GM23248 (cell line): Measurements from ENCODE around the gene RAD52. TPM values are rescaled to one million over a fixed set of nuclear protein-coding genes. Genes with fewer than 3 reads are reported as not detected.

ENCODE experiments used
- DNase-seq: peaks from one replicate; pipeline ENCODE4 v3.0.0-alpha.2; 2015
- H2AFZ ChIP-seq: fragments of 200-600 bp; sonication (generic); 2 replicates; pipeline ENCODE4 v1.6.1; 2016; ENCODE audit warnings: antibody characterized with exemption
- H3F3A ChIP-seq: fragments of 200-600 bp; sonication (generic); 2 replicates; pipeline ENCODE4 v1.6.1; 2016; ENCODE audit warnings: mild to moderate bottlenecking, antibody characterized with exemption, mixed run types; ENCODE audit not compliant: insufficient read depth
- H3K27ac ChIP-seq: fragments of 200-600 bp; sonication (generic); 2 replicates; pipeline ENCODE4 v1.5.1; 2016; ENCODE audit warnings: mild to moderate bottlenecking
- H3K27me3 ChIP-seq: fragments of 200-600 bp; sonication (generic); replicated peaks from 2 replicates; pipeline ENCODE4 v1.6.1; 2016; ENCODE audit warnings: mild to moderate bottlenecking; ENCODE audit not compliant: insufficient read depth
- H3K36me3 ChIP-seq: fragments of 200-600 bp; sonication (generic); 2 replicates; pipeline ENCODE4 v1.6.1; 2016; ENCODE audit warnings: low read depth, mild to moderate bottlenecking
- H3K4me1 ChIP-seq: fragments of 200-600 bp; sonication (generic); 2 replicates; pipeline ENCODE4 v1.6.1; 2016; ENCODE audit warnings: mild to moderate bottlenecking; ENCODE audit not compliant: insufficient read depth
- H3K4me2 ChIP-seq: fragments of 200-600 bp; sonication (generic); one replicate; pipeline ENCODE4 v1.6.1; 2016; ENCODE audit warnings: mild to moderate bottlenecking; ENCODE audit not compliant: unreplicated experiment
- H3K4me3 ChIP-seq: fragments of 200-600 bp; sonication (generic); 2 replicates; pipeline ENCODE4 v1.5.1; 2016; ENCODE audit warnings: mild to moderate bottlenecking
- H3K79me2 ChIP-seq: fragments of 200-600 bp; sonication (generic); 2 replicates; pipeline ENCODE4 v1.6.1; 2016; ENCODE audit warnings: mild to moderate bottlenecking; ENCODE audit not compliant: insufficient read depth
- H3K9ac ChIP-seq: fragments of 200-600 bp; sonication (generic); 2 replicates; pipeline ENCODE4 v1.6.1; 2016; ENCODE audit warnings: mild to moderate bottlenecking
- H3K9me2 ChIP-seq: fragments of 200-600 bp; sonication (generic); 2 replicates; pipeline ENCODE4 v1.6.1; 2016; ENCODE audit warnings: mixed run types, mild to moderate bottlenecking, moderate library complexity; ENCODE audit not compliant: insufficient read depth
- H3K9me3 ChIP-seq: fragments of 200-600 bp; sonication (generic); one replicate; pipeline ENCODE4 v1.6.1; 2017; ENCODE audit warnings: low read depth
- H4K20me1 ChIP-seq: fragments of 200-600 bp; sonication (generic); 2 replicates; pipeline ENCODE4 v1.6.0; 2016; ENCODE audit not compliant: insufficient read depth
- EZH2 ChIP-seq: fragments of 200-600 bp; sonication (generic); IDR thresholded peaks from 2 replicates; pipeline ENCODE4 v1.6.1; 2018; ENCODE audit warnings: antibody characterized with exemption, mild to moderate bottlenecking; ENCODE audit not compliant: insufficient read depth, poor library complexity, severe bottlenecking
- EZH2phosphoT487 ChIP-seq: fragments of 200-600 bp; sonication (generic); IDR thresholded peaks from 2 replicates; pipeline ENCODE4 v1.6.1; 2018; ENCODE audit warnings: antibody characterized with exemption, moderate library complexity, mild to moderate bottlenecking, low read depth; ENCODE audit not compliant: insufficient read depth
- WGBS, 2 experiments: methylation state at CpG; one replicate each; pipeline ENCODE4 v1.1.6; 2015 to 2017; ENCODE audit warnings: low lambda C conversion rate in 2 of 2, low coverage in 1 of 2; ENCODE audit errors: missing lambda C conversion rate in 2 of 2; 5-methylcytosine and 5-hydroxymethylcytosine counted together
- in situ Hi-C: fragments of 300-500 bp; cut with MboI; formaldehyde crosslinking; loops from 2 replicates; pipeline ENCODE4 v1.15.0; 2020
- polyA plus RNA-seq: library from polyadenylated mRNA; unstranded; fragments of >200 nt; fragmentation: Nextera tagmentation; extraction: Ambion mirVana; gene quantifications from 2 replicates; pipeline ENCODE4 v1.2.1, GENCODE V29; 2016
- total RNA-seq: library from RNA; depleted of rRNA; stranded (reverse); fragments of >200 nt; shearing (Covaris generic); gene quantifications from 2 replicates; pipeline ENCODE4 v1.2.3, GENCODE V29; 2014; rRNA removed

Gene RAD52
- total and polyA plus RNA-seq, 2 experiments from 2014 or later = 7.4 to 20.0 TPM

DNA sequence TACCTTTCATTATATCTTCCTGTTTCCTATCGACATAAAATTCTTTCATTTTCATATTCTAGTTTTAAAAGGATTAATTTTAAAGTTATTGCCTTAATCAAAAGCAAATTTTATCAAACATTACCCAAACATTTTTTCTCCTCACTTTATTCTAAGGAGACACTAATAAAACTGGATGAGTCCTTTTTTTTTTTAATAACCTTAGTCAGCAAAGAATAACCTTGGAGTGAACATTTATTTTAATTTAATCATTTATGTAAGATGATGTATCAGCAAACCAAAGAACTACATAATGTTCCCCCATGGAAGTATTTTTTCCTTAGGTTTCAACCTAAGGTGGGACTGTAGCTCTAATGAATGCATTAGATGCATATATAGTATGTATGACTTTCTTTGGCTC, 83.9 kb downstream of the RAD52 start:
- DNase-seq = no peak
- Histone ChIP-seq H3K36me3 (peaks cover 77% of the 10 kb centered on the region), H3F3A (no peaks in the 10 kb centered on the region), H3K27ac (no peak overlapping the region), H2AFZ (no peak overlapping the region), H4K20me1 (no peaks in the 10 kb centered on the region), H3K9me3 (no peaks in the 10 kb centered on the region), H3K79me2 (peaks cover 43% of the 10 kb centered on the region), H3K27me3 (no peaks in the 10 kb centered on the region), H3K4me2 (no peak overlapping the region), H3K4me3 (no peak overlapping the region), H3K9ac (no peak overlapping the region), H3K4me1 (no peaks in the 10 kb centered on the region), H3K9me2 (no peaks in the 10 kb centered on the region)
- WGBS, 2 experiments = 94 to 95% methylated on average over 1 of the region's 1 CpG
- TF ChIP-seq EZH2phosphoT487 (no peak), EZH2 (no peak)
- in situ Hi-C loops = no loop called here

DNA sequence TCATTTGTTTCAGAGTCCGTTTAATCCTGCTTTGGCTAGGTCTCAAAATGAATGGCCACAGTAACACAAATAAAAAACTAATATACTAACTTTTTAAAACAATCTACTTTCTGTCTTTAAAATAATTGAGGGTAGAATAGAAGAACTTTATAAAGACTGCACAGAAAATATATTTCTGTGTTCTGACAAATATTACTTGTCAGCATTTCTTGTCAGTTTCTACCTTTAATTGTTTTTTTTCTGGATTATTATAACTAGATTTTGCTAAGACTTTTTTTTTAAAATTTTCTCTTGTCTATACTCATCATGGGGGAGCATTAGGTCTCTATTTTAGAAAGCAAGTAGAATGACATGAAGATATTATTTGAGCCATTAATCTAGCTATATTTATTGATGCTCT, 86.2 kb downstream of the RAD52 start:
- Histone ChIP-seq H2AFZ (no peak overlapping the region), H3F3A (peaks cover 4% of the 10 kb centered on the region), H4K20me1 (no peaks in the 10 kb centered on the region), H3K9ac (no peak overlapping the region), H3K4me2 (no peak overlapping the region), H3K4me3 (no peak overlapping the region), H3K4me1 (peaks cover 1% of the 10 kb centered on the region; the same call in 1 of the 2 replicates), H3K9me2 (no peaks in the 10 kb centered on the region), H3K27me3 (no peaks in the 10 kb centered on the region), H3K9me3 (no peaks in the 10 kb centered on the region), H3K27ac (no peak overlapping the region), H3K36me3 (peaks cover 82% of the 10 kb centered on the region), H3K79me2 (peaks cover 65% of the 10 kb centered on the region)
- in situ Hi-C loops = no loop called here
- no peak for DNase-seq
- TF ChIP-seq EZH2phosphoT487 (no peak), EZH2 (no peak)
- 75 to 84% methylated on average over 1 of the region's 1 CpG for WGBS, 2 experiments

DNA sequence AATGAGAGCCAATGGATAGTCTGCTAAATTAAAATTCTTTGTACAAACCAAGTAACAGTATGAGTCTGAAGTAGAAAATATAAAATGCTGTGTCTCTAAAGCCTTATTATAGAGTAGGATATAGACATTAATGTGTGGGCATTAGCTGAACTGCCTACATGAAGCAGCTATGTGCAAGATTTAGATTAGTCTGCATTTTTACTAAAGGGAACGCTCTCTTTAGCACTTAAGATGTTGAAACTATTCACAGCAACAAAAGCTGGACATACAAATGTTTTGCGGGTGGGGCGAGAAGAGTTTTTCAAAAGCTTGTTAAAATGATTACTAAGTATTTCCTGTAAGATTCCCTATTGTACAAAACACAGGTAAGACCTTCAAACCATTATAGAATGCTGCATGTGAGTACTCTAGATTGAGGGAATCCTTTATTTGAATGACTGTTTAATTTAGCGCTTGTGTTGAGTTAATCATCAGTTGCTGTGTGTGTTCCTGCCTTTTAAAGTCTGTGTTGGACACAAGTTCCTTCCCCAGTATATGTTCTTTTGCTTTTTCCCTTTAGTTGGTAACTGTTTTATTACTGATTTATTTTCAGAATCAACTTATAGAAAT, 87.1 kb downstream of the RAD52 start:
- WGBS, 2 experiments = 97 to 98% methylated on average over 4 of the region's 4 CpGs
- peaks cover 78% of the 10 kb centered on the region for H3K36me3 ChIP-seq
- no peak overlapping the region for H3K27ac ChIP-seq
- H2AFZ ChIP-seq = no peak overlapping the region
- no peak for DNase-seq
- in situ Hi-C loops = no loop called here
- H3K79me2 ChIP-seq = peaks cover 69% of the 10 kb centered on the region
- TF ChIP-seq EZH2 = no peak
- TF ChIP-seq EZH2phosphoT487 = no peak
- H3K4me1 ChIP-seq = peaks cover 9% of the 10 kb centered on the region
- H3K9ac ChIP-seq = no peak overlapping the region
- no peaks in the 10 kb centered on the region for H3K9me2 ChIP-seq
- H3K27me3 ChIP-seq = no peaks in the 10 kb centered on the region
- H3K9me3 ChIP-seq = no peaks in the 10 kb centered on the region
- H3K4me3 ChIP-seq = no peak overlapping the region
- H4K20me1 ChIP-seq = no peaks in the 10 kb centered on the region
- no peak overlapping the region for H3K4me2 ChIP-seq
- peaks cover 12% of the 10 kb centered on the region for H3F3A ChIP-seq

Other genes starting within 250 kb of the RAD52 start
- gene WNK1, start 197.1 kb downstream of the RAD52 start, total RNA-seq = 41.5 and 55.6 TPM in 2 replicates
- gene WNK1, start 197.1 kb downstream of the RAD52 start, polyA plus RNA-seq = 47.2 and 51.6 TPM in 2 replicates
- 23.3 and 26.4 TPM in 2 replicates for gene ERC1, start 41.5 kb upstream of the RAD52 start, total RNA-seq
- gene ERC1, start 41.5 kb upstream of the RAD52 start, polyA plus RNA-seq = 20.5 and 21.5 TPM in 2 replicates